Epithelial cell of esophagus (primary cell): ENCODE data around the gene PRPS1L1.

Experiments
- DNase-seq: peaks from one replicate; pipeline ENCODE4 v3.0.0; 2010; ENCODE audit warnings: low read depth
- H3K4me3 ChIP-seq: 2 replicates; pipeline ENCODE4 v1.5.1; 2011; ENCODE audit warnings: mild to moderate bottlenecking, low read length, control low read depth
- TF ChIP-seq, protein P1 (sequence below): IDR thresholded peaks from 2 replicates; pipeline ENCODE4 v1.5.1; 2011; ENCODE audit warnings: low read depth, mild to moderate bottlenecking, low read length, control low read depth, inconsistent platforms; ENCODE audit not compliant: insufficient read depth; ENCODE audit errors: missing control alignments

PRPS1L1 gene

DNA sequence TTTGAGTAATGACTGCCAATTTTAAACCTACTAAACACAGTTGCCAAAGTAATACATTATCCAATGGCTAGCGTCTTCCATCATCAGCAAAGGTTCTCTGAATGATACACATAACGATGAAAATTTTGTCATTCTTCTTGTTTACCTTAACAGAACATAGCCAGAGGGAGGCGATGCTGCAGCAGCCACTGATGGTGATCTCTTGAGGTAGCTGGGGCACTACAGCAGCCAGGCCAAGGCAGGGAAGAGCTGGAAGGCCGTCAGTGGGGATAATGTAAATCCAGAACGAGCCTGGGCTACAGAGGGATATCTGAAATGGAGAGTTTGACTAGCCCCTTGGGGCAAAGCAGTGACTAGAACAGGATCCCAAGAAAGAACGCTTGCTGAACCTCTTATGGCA is 38.8 kb downstream of the PRPS1L1 start:
- TF ChIP-seq, protein P1, sequence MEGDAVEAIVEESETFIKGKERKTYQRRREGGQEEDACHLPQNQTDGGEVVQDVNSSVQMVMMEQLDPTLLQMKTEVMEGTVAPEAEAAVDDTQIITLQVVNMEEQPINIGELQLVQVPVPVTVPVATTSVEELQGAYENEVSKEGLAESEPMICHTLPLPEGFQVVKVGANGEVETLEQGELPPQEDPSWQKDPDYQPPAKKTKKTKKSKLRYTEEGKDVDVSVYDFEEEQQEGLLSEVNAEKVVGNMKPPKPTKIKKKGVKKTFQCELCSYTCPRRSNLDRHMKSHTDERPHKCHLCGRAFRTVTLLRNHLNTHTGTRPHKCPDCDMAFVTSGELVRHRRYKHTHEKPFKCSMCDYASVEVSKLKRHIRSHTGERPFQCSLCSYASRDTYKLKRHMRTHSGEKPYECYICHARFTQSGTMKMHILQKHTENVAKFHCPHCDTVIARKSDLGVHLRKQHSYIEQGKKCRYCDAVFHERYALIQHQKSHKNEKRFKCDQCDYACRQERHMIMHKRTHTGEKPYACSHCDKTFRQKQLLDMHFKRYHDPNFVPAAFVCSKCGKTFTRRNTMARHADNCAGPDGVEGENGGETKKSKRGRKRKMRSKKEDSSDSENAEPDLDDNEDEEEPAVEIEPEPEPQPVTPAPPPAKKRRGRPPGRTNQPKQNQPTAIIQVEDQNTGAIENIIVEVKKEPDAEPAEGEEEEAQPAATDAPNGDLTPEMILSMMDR = no peak
- H3K4me3 ChIP-seq = no peak overlapping the region
- DNase-seq = no peak

DNA sequence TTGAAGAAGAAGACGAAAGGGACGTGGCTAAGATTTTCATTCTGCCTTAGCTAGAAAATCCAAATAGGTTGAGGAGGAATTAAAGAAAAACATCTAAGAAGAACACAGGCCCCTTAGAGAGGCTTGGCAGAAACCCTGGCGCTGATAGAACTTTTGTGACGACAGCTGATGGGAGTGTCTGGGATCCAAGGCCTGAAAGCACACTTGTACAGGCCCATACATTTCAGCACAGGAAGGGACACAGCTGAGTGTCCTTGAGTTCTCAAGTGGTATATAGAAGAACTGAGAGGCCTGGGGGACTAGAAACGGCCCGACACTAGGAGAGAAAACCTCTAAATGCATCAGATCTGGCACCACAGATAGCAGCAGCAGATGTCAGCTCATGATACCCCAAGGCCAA is 39.5 kb downstream of the PRPS1L1 start:
- TF ChIP-seq, protein P1 = no peak
- no peak overlapping the region for H3K4me3 ChIP-seq
- no peak for DNase-seq

DNA sequence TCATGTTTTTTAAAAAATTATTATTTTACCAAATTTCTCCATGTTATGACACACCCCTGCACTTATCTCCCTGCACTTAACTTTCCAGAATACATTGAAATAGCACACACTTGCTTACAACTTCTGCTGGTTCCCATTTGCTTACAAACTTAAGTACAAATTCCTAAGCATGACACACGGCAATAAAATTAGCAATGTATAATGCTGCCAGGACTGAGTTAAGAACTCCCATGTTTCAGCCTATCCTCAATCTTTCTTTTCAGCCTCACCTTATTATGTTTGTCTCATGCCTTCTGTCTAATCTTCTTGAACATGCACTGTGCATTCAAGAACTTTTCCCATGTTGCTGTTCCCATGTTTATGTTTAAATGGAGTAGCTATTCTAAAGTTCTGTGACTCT is 40.8 kb downstream of the PRPS1L1 start:
- TF ChIP-seq, protein P1 = no peak

DNA sequence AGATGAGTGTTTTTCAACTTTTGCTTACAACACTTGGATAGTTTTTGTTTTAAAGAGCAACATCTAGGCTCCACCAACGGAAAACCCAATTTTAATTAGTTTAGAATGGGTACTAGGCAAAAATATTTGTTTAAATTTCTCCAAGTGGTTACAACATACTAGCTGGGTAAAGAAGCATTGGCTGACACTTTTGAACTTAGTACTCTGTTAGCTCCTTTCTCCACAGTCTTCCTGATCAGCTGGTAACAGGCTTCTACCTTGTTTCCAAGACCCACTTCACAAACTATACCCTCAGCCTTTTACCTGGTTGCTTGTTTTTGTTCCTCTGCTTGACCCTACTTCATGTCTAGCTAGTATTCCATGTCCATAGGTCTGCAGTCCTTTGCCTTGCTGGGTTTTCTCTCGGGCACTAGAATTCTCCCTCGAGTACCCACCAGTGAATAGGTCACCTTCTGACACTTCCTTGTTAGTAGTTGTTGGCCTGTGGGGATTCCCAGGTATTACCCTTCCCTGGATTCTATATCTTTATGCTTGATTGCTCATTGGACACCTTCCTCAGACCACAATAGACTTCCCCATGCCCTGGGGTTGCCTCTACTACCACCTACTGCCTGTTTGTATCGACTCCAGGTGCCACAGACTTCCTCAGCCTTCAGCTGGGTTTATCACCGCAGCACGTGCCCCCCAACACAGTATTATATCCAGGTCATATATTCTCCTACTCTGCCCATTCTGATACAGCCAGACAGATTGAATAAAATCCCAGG is 42.0 kb downstream of the PRPS1L1 start:
- TF ChIP-seq, protein P1 = no peak
- H3K4me3 ChIP-seq = no peak overlapping the region
- DNase-seq = no peak

More for the DNA sequence above, 40.8 kb downstream of the PRPS1L1 start:
- H3K4me3 ChIP-seq = no peak overlapping the region
- peak; percentile 46 for DNase-seq

DNA sequence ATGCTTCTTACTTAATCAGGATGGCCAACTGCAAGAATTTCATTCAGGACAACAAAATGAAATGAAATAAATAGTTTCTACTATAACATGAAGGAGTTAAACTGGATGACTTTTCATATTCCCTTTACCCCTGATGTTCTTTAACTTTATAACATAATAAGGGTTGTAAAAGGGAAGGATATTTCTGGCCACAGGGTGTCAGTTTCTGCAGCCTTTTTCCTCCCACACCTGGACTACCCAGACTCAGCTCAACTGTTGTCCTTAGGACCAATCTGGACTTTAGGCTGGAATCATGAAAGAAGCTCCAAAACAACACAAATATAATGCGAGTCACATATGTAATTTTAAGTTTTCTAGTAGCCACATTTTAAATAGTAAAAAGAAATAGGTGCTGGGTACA is 43.4 kb downstream of the PRPS1L1 start:
- TF ChIP-seq, protein P1 = no peak
- no peak for DNase-seq

DNA sequence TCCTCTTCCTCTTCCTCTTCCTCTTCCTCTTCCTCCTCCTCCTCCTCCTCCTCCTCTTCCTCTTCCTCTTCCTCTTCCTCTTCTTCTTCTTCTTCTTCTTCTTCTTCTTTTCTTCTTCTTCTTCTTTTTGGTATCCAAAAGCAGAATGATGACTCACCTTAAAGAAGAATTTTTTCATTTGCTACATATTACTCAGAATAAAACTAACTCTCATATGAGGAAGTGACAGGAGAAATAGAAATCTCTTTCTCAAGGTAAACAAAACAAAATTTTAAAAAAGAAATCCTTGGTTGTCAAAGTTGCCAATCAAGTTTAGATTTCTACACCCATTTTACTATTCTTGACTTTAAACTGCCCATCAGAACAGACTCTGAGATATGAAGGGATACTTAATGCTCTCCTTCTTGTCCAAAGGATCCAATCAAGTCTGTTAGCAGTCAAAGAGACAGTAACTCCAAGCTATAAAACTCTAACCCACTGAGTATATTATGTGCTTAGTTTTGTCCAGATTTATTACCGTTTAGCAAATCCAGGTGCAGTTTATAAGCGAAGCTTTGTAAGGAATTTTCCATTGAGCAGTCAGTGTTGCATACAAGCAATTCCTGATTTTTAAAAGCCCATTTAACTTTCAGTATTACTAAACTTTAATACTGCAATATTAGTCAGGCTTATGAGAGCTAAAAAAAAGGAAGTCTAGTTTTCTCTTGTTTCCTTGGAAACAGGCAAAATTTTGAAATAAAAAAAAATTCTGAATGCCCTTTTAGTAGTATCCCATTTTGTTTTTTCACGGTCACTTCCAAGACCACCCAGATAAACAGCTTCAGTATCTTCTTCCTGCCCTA is 44.2 kb downstream of the PRPS1L1 start:
- H3K4me3 ChIP-seq = no peak overlapping the region
- no peak for DNase-seq
- TF ChIP-seq, protein P1 = no peak

More for the DNA sequence above, 43.4 kb downstream of the PRPS1L1 start:
- no peak overlapping the region for H3K4me3 ChIP-seq
